IMR-90 (cell line): ENCODE results near the gene FAM20C. TPM values are rescaled to one million over a fixed set of nuclear protein-coding genes. Genes with fewer than 3 reads are reported as not detected.

Experiments
- ATAC-seq: fragments of 200-7000 bp; cut with Tn5 transposase; 2 replicates; pipeline ENCODE4 v1.9.1; 2020; ENCODE audit warnings: low read depth, mild to moderate bottlenecking, moderate library complexity
- BruUV-seq: library from RNA; stranded (reverse); fragments of 400-500 nt; replicated peaks from 2 replicates; lab custom pipeline; 2021; lab: Mats Ljungman, UMichigan
- CTCF ChIA-PET: fragments of 300-600 bp; formaldehyde crosslinking; extraction: SDS; loops from one replicate; lab custom pipeline; 2021; ENCODE audit warnings: antibody characterized with exemption; lab: Yijun Ruan, JAX
- POLR2A ChIA-PET: fragments of 300-600 bp; sonication (Branson Sonifier 250); formaldehyde crosslinking; loops from one replicate; lab custom pipeline; 2022; ENCODE audit warnings: antibody characterized with exemption; ENCODE audit not compliant: unreplicated experiment; lab: Charles Lee
- DNase-seq: peaks from one replicate; pipeline ENCODE4 v3.0.0; 2013
- H2AFZ ChIP-seq: replicated peaks from 2 replicates; pipeline ENCODE3; 2013; ENCODE audit warnings: low read length, mild to moderate bottlenecking; ENCODE audit not compliant: poor library complexity
- H2AK5ac ChIP-seq: 2 replicates; pipeline ENCODE4 v1.6.1; 2013; ENCODE audit warnings: low read depth, low read length, inconsistent platforms
- H2AK9ac ChIP-seq: replicated peaks from 2 replicates; pipeline ENCODE3; 2013; ENCODE audit warnings: mild to moderate bottlenecking, low read depth, low read length, moderate library complexity; ENCODE audit not compliant: poor library complexity
- H2BK120ac ChIP-seq: 2 replicates; pipeline ENCODE4 v1.6.1; 2013; ENCODE audit warnings: low read depth, low read length, inconsistent platforms
- H2BK15ac ChIP-seq: 3 replicates; pipeline ENCODE4 v1.6.1; 2013; ENCODE audit warnings: low read depth, low read length, inconsistent platforms
- H2BK20ac ChIP-seq: 2 replicates; pipeline ENCODE4 v1.6.1; 2013; ENCODE audit warnings: low read depth, mild to moderate bottlenecking, inconsistent platforms, low read length, moderate library complexity
- H2BK5ac ChIP-seq: 2 replicates; pipeline ENCODE4 v1.6.1; 2013; ENCODE audit warnings: mild to moderate bottlenecking, low read depth, low read length, inconsistent platforms; ENCODE audit not compliant: poor library complexity, severe bottlenecking
- H3K14ac ChIP-seq: replicated peaks from 2 replicates; pipeline ENCODE4 v1.6.1; 2013; ENCODE audit warnings: low read depth, low read length, inconsistent platforms
- H3K18ac ChIP-seq: 2 replicates; pipeline ENCODE4 v1.6.1; 2013; ENCODE audit warnings: low read depth, low read length, control low read depth
- H3K23ac ChIP-seq: 2 replicates; pipeline ENCODE4 v1.6.1; 2013; ENCODE audit warnings: low read depth, low read length, inconsistent platforms
- H3K27ac ChIP-seq: 2 replicates; pipeline ENCODE4 v1.5.1; 2013; ENCODE audit warnings: mild to moderate bottlenecking, control low read depth, low read length; ENCODE audit not compliant: insufficient read depth
- H3K27me3 ChIP-seq: 2 replicates; pipeline ENCODE4 v1.6.1; 2013; ENCODE audit warnings: low read length; ENCODE audit not compliant: control insufficient read depth, insufficient read depth
- H3K36me3 ChIP-seq: 2 replicates; pipeline ENCODE4 v1.6.1; 2013; ENCODE audit warnings: low read length, mixed read lengths; ENCODE audit not compliant: control insufficient read depth, insufficient read depth
- H3K4ac ChIP-seq: 2 replicates; pipeline ENCODE4 v1.6.1; 2013; ENCODE audit warnings: low read depth, low read length, inconsistent platforms
- H3K4me1 ChIP-seq: 2 replicates; pipeline ENCODE4 v1.6.1; 2013; ENCODE audit warnings: low read length, mixed read lengths; ENCODE audit not compliant: control insufficient read depth, insufficient read depth
- H3K4me2 ChIP-seq: 2 replicates; pipeline ENCODE4 v1.6.1; 2013; ENCODE audit warnings: low read depth, mild to moderate bottlenecking, control low read depth, low read length, moderate library complexity
- H3K4me3 ChIP-seq: 2 replicates; pipeline ENCODE4 v1.5.1; 2013; ENCODE audit warnings: low read depth, mild to moderate bottlenecking, control low read depth, low read length, moderate library complexity; ENCODE audit not compliant: insufficient read depth
- H3K56ac ChIP-seq: 2 replicates; pipeline ENCODE4 v1.6.1; 2013; ENCODE audit warnings: low read length, inconsistent platforms; ENCODE audit not compliant: insufficient read depth; ENCODE audit errors: extremely low read depth
- H3K79me1 ChIP-seq, 2 experiments: 2 replicates each; pipeline ENCODE4 v1.6.1; 2013; ENCODE audit warnings: low read length in 2 of 2, inconsistent platforms in 1 of 2, low read depth in 1 of 2
- H3K9ac ChIP-seq: 2 replicates; pipeline ENCODE4 v1.6.1; 2013; ENCODE audit warnings: low read depth, low read length, control low read depth
- H3K9me1 ChIP-seq: 2 replicates; pipeline ENCODE4 v1.6.1; 2013; ENCODE audit warnings: low read length, inconsistent platforms; ENCODE audit not compliant: insufficient read depth
- H3K9me3 ChIP-seq: 2 replicates; pipeline ENCODE4 v1.6.1; 2013; ENCODE audit warnings: low read length; ENCODE audit not compliant: control insufficient read depth, insufficient read depth
- H4K20me1 ChIP-seq: 2 replicates; pipeline ENCODE4 v1.6.1; 2013; ENCODE audit warnings: low read length, inconsistent platforms; ENCODE audit not compliant: insufficient read depth
- H4K5ac ChIP-seq: 2 replicates; pipeline ENCODE4 v1.6.1; 2013; ENCODE audit warnings: mild to moderate bottlenecking, low read depth, low read length, control low read depth
- H4K8ac ChIP-seq, 2 experiments: 2 replicates each; pipeline ENCODE4 v1.6.1; 2013; ENCODE audit warnings: low read depth in 2 of 2, low read length in 2 of 2, control low read depth in 1 of 2, inconsistent platforms in 1 of 2
- H4K91ac ChIP-seq: 2 replicates; pipeline ENCODE4 v1.6.1; 2013; ENCODE audit warnings: low read depth, low read length, inconsistent platforms; ENCODE audit not compliant: insufficient read depth
- BHLHE40 ChIP-seq: fragments of 150-350 bp; IDR thresholded peaks from 2 replicates; pipeline ENCODE4 v1.6.1; 2016; ENCODE audit warnings: mild to moderate bottlenecking, low read depth, low read length
- CEBPB ChIP-seq: IDR thresholded peaks from 2 replicates; pipeline ENCODE4 v1.6.1; 2012; ENCODE audit warnings: low read depth, low read length, improper control_type of control experiment
- CHD1 ChIP-seq: IDR thresholded peaks from 2 replicates; pipeline ENCODE4 v1.6.1; 2012; ENCODE audit warnings: low read depth, low read length, improper control_type of control experiment
- CTCF ChIP-seq: conservative IDR thresholded peaks from 2 replicates; pipeline ENCODE4 v1.5.1; 2012; ENCODE audit warnings: mild to moderate bottlenecking, low read depth, low read length, improper control_type of control experiment
- ELK1 ChIP-seq: fragments of 150-350 bp; IDR thresholded peaks from 2 replicates; pipeline ENCODE4 v1.6.1; 2016; ENCODE audit warnings: low read depth, mild to moderate bottlenecking, low read length, moderate library complexity, borderline replicate concordance
- FOS ChIP-seq: fragments of 150-350 bp; IDR thresholded peaks from 2 replicates; pipeline ENCODE4 v1.6.1; 2016; ENCODE audit warnings: low read depth, low read length
- MAZ ChIP-seq: IDR thresholded peaks from 2 replicates; pipeline ENCODE4 v1.6.1; 2012; ENCODE audit warnings: low read depth, mild to moderate bottlenecking, low read length, improper control_type of control experiment, moderate library complexity, borderline replicate concordance
- MXI1 ChIP-seq: IDR thresholded peaks from 2 replicates; pipeline ENCODE4 v1.6.1; 2012; ENCODE audit warnings: low read depth, mild to moderate bottlenecking, low read length, moderate library complexity, borderline replicate concordance
- POLR2A ChIP-seq: IDR thresholded peaks from 2 replicates; pipeline ENCODE4 v1.6.1; 2012; ENCODE audit warnings: mild to moderate bottlenecking, low read depth, low read length
- RCOR1 ChIP-seq: IDR thresholded peaks from 2 replicates; pipeline ENCODE4 v1.6.1; 2012; ENCODE audit warnings: mild to moderate bottlenecking, low read length, improper control_type of control experiment; ENCODE audit not compliant: insufficient replicate concordance
- RFX5 ChIP-seq: IDR thresholded peaks from 2 replicates; pipeline ENCODE4 v1.8.0; 2012; ENCODE audit warnings: low read depth, mild to moderate bottlenecking, low read length, moderate library complexity
- SMC3 ChIP-seq: fragments of 150-350 bp; IDR thresholded peaks from 2 replicates; pipeline ENCODE4 v1.6.1; 2016; ENCODE audit warnings: low read depth, mild to moderate bottlenecking, antibody characterized with exemption, low read length, moderate library complexity
- WGBS, 2 experiments: methylation state at CpG; one replicate each; pipeline versions ENCODE4 v1.1.5 to v1.1.7; 2013; ENCODE audit warnings: missing lambda C conversion rate in 2 of 2; ENCODE audit not compliant: insufficient read length in 1 of 2; ENCODE audit errors: extremely low coverage in 2 of 2; 5-methylcytosine and 5-hydroxymethylcytosine counted together
- dilution Hi-C: fragments of 300-500 bp; cut with HindIII; formaldehyde crosslinking; loops from one replicate; pipeline ENCODE4 v1.14.3; 2018; ENCODE audit warnings: low sequenced_read_pairs; ENCODE audit not compliant: unreplicated experiment
- in situ Hi-C: fragments of 300-500 bp; cut with MboI; formaldehyde crosslinking; loops from 3 replicates; pipeline ENCODE4 v1.14.3; 2019; ENCODE audit warnings: low sequenced_read_pairs, inconsistent platforms, mixed read lengths
- intact Hi-C: fragments of 100-400 bp; cut with micrococcal nuclease; formaldehyde crosslinking; loops from 2 replicates; pipeline ENCODE4 v1.10.0; 2022
- polyA plus RNA-seq, 3 experiments: library from polyadenylated mRNA; depleted of rRNA; stranded (reverse); fragments of >200 nt; gene quantifications; 2 replicates each; pipeline ENCODE4 v1.2.3, GENCODE V29; 2012; ENCODE audit warnings: low replicate concordance in 1 of 3
- total RNA-seq: library from RNA; depleted of rRNA; stranded (reverse); fragments of >200 nt; gene quantifications from 2 replicates; pipeline ENCODE4 v1.2.3, GENCODE V29; 2012

The FAM20C gene
- total and polyA plus RNA-seq, 2 of the 4 experiments (the other 2 are of a cell fraction) = 7.7 to 36.6 TPM

GRCh38 chr7:209906-210305 is 17.5 kb downstream of the FAM20C start:
- intact Hi-C loops (no loop called here), in situ Hi-C loops (no loop called here), dilution Hi-C loops (no loop called here)
- no peak overlapping the region for H4K8ac ChIP-seq
- H4K5ac ChIP-seq = no peak overlapping the region
- no peak overlapping the region for H2BK15ac ChIP-seq
- no peak overlapping the region for H3K4me2 ChIP-seq
- no peak overlapping the region for H2BK5ac ChIP-seq
- H3K9me1 ChIP-seq = peaks cover 21% of the 10 kb centered on the region
- H3K4ac ChIP-seq = no peak overlapping the region
- H3K27me3 ChIP-seq = no peaks in the 10 kb centered on the region
- no TSS peak for BruUV-seq
- H4K91ac ChIP-seq = no peak overlapping the region
- CTCF ChIA-PET = no interaction called here
- WGBS, 2 experiments = 76% methylated on average over 12 of the region's 24 CpGs; no CpG with 5 or more reads in 1 of the 2 experiments
- H3K18ac ChIP-seq = no peak overlapping the region
- H3K79me1 ChIP-seq = peaks cover 27 to 81% of the 10 kb centered on the region in 2 experiments
- no peak overlapping the region for H2AK9ac ChIP-seq
- peaks cover 61% of the 10 kb centered on the region for H4K20me1 ChIP-seq
- no peak overlapping the region for H3K4me3 ChIP-seq
- no peak overlapping the region for H2AK5ac ChIP-seq
- H3K27ac ChIP-seq = no peak overlapping the region
- no peak overlapping the region for H3K9ac ChIP-seq
- H2AFZ ChIP-seq = no peak overlapping the region
- no peak overlapping the region for H2BK20ac ChIP-seq
- no peak overlapping the region for H3K23ac ChIP-seq
- no peak overlapping the region for H3K56ac ChIP-seq
- H3K14ac ChIP-seq = no peak overlapping the region
- H3K36me3 ChIP-seq = peaks cover 76% of the 10 kb centered on the region
- H3K9me3 ChIP-seq = no peaks in the 10 kb centered on the region
- DNase-seq (no peak), ATAC-seq (no peak)
- H3K4me1 ChIP-seq = peaks cover 6% of the 10 kb centered on the region
- H2BK120ac ChIP-seq = no peak overlapping the region
- TF ChIP-seq CEBPB (no peak), MXI1 (no peak), BHLHE40 (no peak), FOS (no peak), POLR2A (no peak), CTCF (no peak), ELK1 (no peak), SMC3 (no peak), MAZ (no peak), RCOR1 (no peak), RFX5 (no peak), CHD1 (no peak)
- POLR2A ChIA-PET = no interaction called here
